Amygdala (tissue), 56 donors: ENCODE data around the gene ZNF133.
"Not testable (repeated sequence)": the region's sequence is repeated elsewhere in the genome, so short reads cannot be mapped to it uniquely, and the experiment has no call there.

ENCODE experiments used
- DNase-seq, 56 donors: peaks; one replicate each; lab custom pipeline; 2025; lab: John Stamatoyannopoulos, UW

ZNF133 gene

GRCh38 chr20:18287915-18288748 is at the start of gene ZNF133:
Gene ZNF133, plus strand, starts transcription at chr20:18288527. Its CDS starts 17,160 bp downstream, at chr20:18305687.
- DNase-seq: peak; percentile 68 to 99 (median 96)

- no peak for DNase-seq
These were observed 47.3 kb upstream of the ZNF133 start for GRCh38 chr20:18240997-18241396.

- no peak for DNase-seq
These were observed 44.5 kb upstream of the ZNF133 start for GRCh38 chr20:18243802-18244201.

GRCh38 chr20:18248545-18248944 is 39.8 kb upstream of the ZNF133 start:
- DNase-seq: not testable (repeated sequence)

- DNase-seq: no peak
These were observed 38.1 kb upstream of the ZNF133 start for GRCh38 chr20:18250217-18250616.

- DNase-seq: no peak
These were observed 35.5 kb upstream of the ZNF133 start for GRCh38 chr20:18252597-18253451.

- no peak for DNase-seq
These were observed 33.7 kb upstream of the ZNF133 start for GRCh38 chr20:18254615-18255014.

GRCh38 chr20:18255526-18255925 is 32.8 kb upstream of the ZNF133 start:
- no peak for DNase-seq

- no peak for DNase-seq
These were observed 31.8 kb upstream of the ZNF133 start for GRCh38 chr20:18256440-18257090.

GRCh38 chr20:18258126-18258860 is 30.0 kb upstream of the ZNF133 start:
- DNase-seq: no peak

- no peak for DNase-seq
These were observed 28.6 kb upstream of the ZNF133 start for GRCh38 chr20:18259730-18260129.

GRCh38 chr20:18263723-18264122 is 24.6 kb upstream of the ZNF133 start:
- DNase-seq: no peak

GRCh38 chr20:18265441-18265840 is 22.9 kb upstream of the ZNF133 start:
- DNase-seq: no peak

- no peak for DNase-seq
These were observed 22.0 kb upstream of the ZNF133 start for GRCh38 chr20:18266282-18266681.

GRCh38 chr20:18267815-18268214 is 20.5 kb upstream of the ZNF133 start:
- no peak for DNase-seq

- no peak for DNase-seq
These were observed 17.2 kb upstream of the ZNF133 start for GRCh38 chr20:18271160-18271559.

GRCh38 chr20:18272451-18272850 is 15.9 kb upstream of the ZNF133 start:
- DNase-seq: no peak

- DNase-seq: peak in 4 of 56 donors; percentile 4 to 28 (median 18)
These were observed 14.6 kb upstream of the ZNF133 start for GRCh38 chr20:18273738-18274137.

GRCh38 chr20:18275960-18276359 is 12.4 kb upstream of the ZNF133 start:
- not testable (repeated sequence) for DNase-seq

GRCh38 chr20:18276821-18277220 is 11.5 kb upstream of the ZNF133 start:
- DNase-seq: peak in 48 of 56 donors; percentile 4 to 82 (median 31)
